ENCODE results near the gene MRPL23. TPM values are rescaled to one million over a fixed set of nuclear protein-coding genes. Genes with fewer than 3 reads are reported as not detected.

Gene MRPL23
- total RNA-seq, 1 experiment from 2014 or later: 76.3 TPM

DNA sequence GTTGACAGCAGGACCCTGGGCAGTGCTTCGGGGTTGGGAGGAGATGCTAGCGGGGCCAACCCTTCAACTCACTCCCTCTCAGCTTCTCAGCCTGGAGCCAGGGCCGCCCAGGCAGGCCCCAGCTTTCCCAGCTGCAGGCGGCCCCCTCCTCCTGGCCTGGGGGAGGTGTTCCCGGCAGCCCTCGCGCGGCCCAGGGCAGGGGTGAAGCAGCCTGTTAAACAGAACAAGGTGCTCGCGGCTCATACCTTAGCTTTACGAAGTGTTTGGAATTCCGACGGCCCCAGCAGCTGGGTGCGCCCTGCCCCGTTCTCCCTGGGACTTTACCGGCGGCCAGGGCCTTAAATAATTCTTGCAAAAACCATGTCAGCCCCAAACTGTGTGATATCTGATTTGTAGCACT, 17.2 kb downstream of the MRPL23 start:
- H3K36me3 ChIP-seq (ENCODE audit: low read depth): no peaks in the 10 kb centered on the region
- no peak for TF ChIP-seq EZH2 (IDR thresholded peaks at IDR 0.05; ENCODE audit: low read depth)
- TF ChIP-seq, protein P1, sequence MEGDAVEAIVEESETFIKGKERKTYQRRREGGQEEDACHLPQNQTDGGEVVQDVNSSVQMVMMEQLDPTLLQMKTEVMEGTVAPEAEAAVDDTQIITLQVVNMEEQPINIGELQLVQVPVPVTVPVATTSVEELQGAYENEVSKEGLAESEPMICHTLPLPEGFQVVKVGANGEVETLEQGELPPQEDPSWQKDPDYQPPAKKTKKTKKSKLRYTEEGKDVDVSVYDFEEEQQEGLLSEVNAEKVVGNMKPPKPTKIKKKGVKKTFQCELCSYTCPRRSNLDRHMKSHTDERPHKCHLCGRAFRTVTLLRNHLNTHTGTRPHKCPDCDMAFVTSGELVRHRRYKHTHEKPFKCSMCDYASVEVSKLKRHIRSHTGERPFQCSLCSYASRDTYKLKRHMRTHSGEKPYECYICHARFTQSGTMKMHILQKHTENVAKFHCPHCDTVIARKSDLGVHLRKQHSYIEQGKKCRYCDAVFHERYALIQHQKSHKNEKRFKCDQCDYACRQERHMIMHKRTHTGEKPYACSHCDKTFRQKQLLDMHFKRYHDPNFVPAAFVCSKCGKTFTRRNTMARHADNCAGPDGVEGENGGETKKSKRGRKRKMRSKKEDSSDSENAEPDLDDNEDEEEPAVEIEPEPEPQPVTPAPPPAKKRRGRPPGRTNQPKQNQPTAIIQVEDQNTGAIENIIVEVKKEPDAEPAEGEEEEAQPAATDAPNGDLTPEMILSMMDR (conservative IDR thresholded peaks at IDR 0.05): no peak
- no peak for DNase-seq
- H2AFZ ChIP-seq: no peak overlapping the region
- no peaks in the 10 kb centered on the region for H3K27me3 ChIP-seq (ENCODE audit: insufficient read depth, low read depth)
- no peak overlapping the region for H3K4me2 ChIP-seq
- H3K27ac ChIP-seq: no peak overlapping the region
- intact Hi-C loops (cut with micrococcal nuclease; ENCODE audit: unreplicated experiment): no loop called here
- no peaks in the 10 kb centered on the region for H3K4me1 ChIP-seq (replicated peaks; ENCODE audit: insufficient read depth)
- no peak overlapping the region for H3K4me3 ChIP-seq
- H3K9me3 ChIP-seq (ENCODE audit: insufficient read depth, low read depth): no peaks in the 10 kb centered on the region
- H3K79me2 ChIP-seq (ENCODE audit: low read depth): no peaks in the 10 kb centered on the region
- H3F3A ChIP-seq (ENCODE audit: insufficient read depth, low read depth): no peaks in the 10 kb centered on the region
- no peaks in the 10 kb centered on the region for H4K20me1 ChIP-seq (ENCODE audit: insufficient read depth)
- ChIA-PET CTCF (no interaction called here), POLR2A (ENCODE audit: unreplicated experiment) (no interaction called here)
- no TSS peak for BruUV-seq (replicated peaks)
- no peaks in the 10 kb centered on the region for H3K9me2 ChIP-seq (ENCODE audit: insufficient read depth)

DNA sequence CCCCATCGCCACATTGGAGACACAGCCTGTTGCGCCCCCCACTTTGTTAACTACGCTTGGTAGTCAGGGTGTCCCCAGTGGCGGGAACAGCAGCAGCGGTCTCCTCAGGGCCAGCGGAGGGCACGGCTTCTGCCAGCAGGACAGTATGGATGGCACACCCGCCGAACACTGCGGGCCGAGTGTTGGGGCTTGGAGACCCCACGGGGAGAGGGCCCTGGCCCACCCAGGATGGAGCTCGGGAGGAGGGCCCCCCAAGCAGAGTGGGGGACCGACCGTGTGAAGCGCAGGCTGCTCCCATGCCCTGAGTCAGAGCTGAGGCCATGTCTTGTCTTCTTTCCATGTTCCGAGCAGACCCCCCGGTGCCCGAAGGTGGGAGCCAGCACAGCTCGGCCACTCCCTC, 17.8 kb downstream of the MRPL23 start:
- H3K27me3 ChIP-seq (ENCODE audit: insufficient read depth, low read depth): no peaks in the 10 kb centered on the region
- H3K9me2 ChIP-seq (ENCODE audit: insufficient read depth): no peaks in the 10 kb centered on the region
- TF ChIP-seq, protein P1 (conservative IDR thresholded peaks at IDR 0.05): no peak
- TF ChIP-seq EZH2 (IDR thresholded peaks at IDR 0.05; ENCODE audit: low read depth): no peak
- H3K4me3 ChIP-seq: no peak overlapping the region
- no peaks in the 10 kb centered on the region for H3K4me1 ChIP-seq (replicated peaks; ENCODE audit: insufficient read depth)
- ChIA-PET POLR2A (ENCODE audit: unreplicated experiment) (no interaction called here), CTCF (no interaction called here)
- no peak for DNase-seq
- BruUV-seq (replicated peaks): no TSS peak
- H3K79me2 ChIP-seq (ENCODE audit: low read depth): no peaks in the 10 kb centered on the region
- no peaks in the 10 kb centered on the region for H3K36me3 ChIP-seq (ENCODE audit: low read depth)
- H3K27ac ChIP-seq: no peak overlapping the region
- intact Hi-C loops (cut with micrococcal nuclease; ENCODE audit: unreplicated experiment): no loop called here
- H2AFZ ChIP-seq: no peak overlapping the region
- no peaks in the 10 kb centered on the region for H3F3A ChIP-seq (ENCODE audit: insufficient read depth, low read depth)
- H3K9me3 ChIP-seq (ENCODE audit: insufficient read depth, low read depth): no peaks in the 10 kb centered on the region
- no peaks in the 10 kb centered on the region for H4K20me1 ChIP-seq (ENCODE audit: insufficient read depth)
- H3K4me2 ChIP-seq: no peak overlapping the region

DNA sequence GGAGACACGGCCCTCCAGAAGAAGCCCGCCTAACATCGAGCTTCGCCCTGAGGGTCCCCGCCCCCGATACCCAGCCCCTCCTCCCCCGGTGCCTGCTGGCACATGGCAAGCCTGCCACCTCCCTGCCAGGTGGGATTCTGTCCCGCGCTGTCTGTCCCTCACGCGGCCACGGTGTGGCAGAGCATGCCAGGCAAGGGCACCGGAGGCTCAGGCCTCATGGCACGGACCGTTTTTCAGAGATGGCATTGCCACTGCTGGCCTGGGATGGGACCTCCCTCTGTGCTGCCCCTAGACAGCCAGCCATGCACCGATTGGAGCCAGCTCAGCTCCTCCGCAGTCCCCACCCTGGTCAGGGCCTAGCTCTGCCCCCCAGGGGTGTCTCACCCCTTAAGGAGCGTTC, 19.4 kb downstream of the MRPL23 start:
- H3K4me3 ChIP-seq: no peak overlapping the region
- H3K27ac ChIP-seq: no peak overlapping the region
- POLR2A ChIA-PET (ENCODE audit: unreplicated experiment): no interaction called here
- no peaks in the 10 kb centered on the region for H3K9me3 ChIP-seq (ENCODE audit: insufficient read depth, low read depth)
- H3K27me3 ChIP-seq (ENCODE audit: insufficient read depth, low read depth): no peaks in the 10 kb centered on the region
- H3K4me1 ChIP-seq (replicated peaks; ENCODE audit: insufficient read depth): no peaks in the 10 kb centered on the region
- no peak for DNase-seq
- CTCF ChIA-PET: no interaction called here
- BruUV-seq (replicated peaks): no TSS peak
- H3K79me2 ChIP-seq (ENCODE audit: low read depth): no peaks in the 10 kb centered on the region
- H3F3A ChIP-seq (ENCODE audit: insufficient read depth, low read depth): no peaks in the 10 kb centered on the region
- H3K4me2 ChIP-seq: no peak overlapping the region
- H3K36me3 ChIP-seq (ENCODE audit: low read depth): no peaks in the 10 kb centered on the region
- no peak for TF ChIP-seq EZH2 (IDR thresholded peaks at IDR 0.05; ENCODE audit: low read depth)
- TF ChIP-seq, protein P1 (conservative IDR thresholded peaks at IDR 0.05): no peak
- no peaks in the 10 kb centered on the region for H3K9me2 ChIP-seq (ENCODE audit: insufficient read depth)
- H2AFZ ChIP-seq: no peak overlapping the region
- H4K20me1 ChIP-seq (ENCODE audit: insufficient read depth): no peaks in the 10 kb centered on the region
- intact Hi-C loops (cut with micrococcal nuclease; ENCODE audit: unreplicated experiment): no loop called here
